GM23248 (cell line): ENCODE measurements around the gene PGBD1. TPM values are rescaled to one million over a fixed set of nuclear protein-coding genes. Genes with fewer than 3 reads are reported as not detected.
"Not testable (repeated sequence)": the region's sequence is repeated elsewhere in the genome, so short reads cannot be mapped to it uniquely, and the experiment has no call there.

ENCODE experiments used
- DNase-seq: peaks from one replicate; pipeline ENCODE4 v3.0.0-alpha.2; 2015
- H2AFZ ChIP-seq: fragments of 200-600 bp; sonication (generic); 2 replicates; pipeline ENCODE4 v1.6.1; 2016; ENCODE audit warnings: antibody characterized with exemption
- H3F3A ChIP-seq: fragments of 200-600 bp; sonication (generic); 2 replicates; pipeline ENCODE4 v1.6.1; 2016; ENCODE audit warnings: mild to moderate bottlenecking, antibody characterized with exemption, mixed run types; ENCODE audit not compliant: insufficient read depth
- H3K27ac ChIP-seq: fragments of 200-600 bp; sonication (generic); 2 replicates; pipeline ENCODE4 v1.5.1; 2016; ENCODE audit warnings: mild to moderate bottlenecking
- H3K27me3 ChIP-seq: fragments of 200-600 bp; sonication (generic); replicated peaks from 2 replicates; pipeline ENCODE4 v1.6.1; 2016; ENCODE audit warnings: mild to moderate bottlenecking; ENCODE audit not compliant: insufficient read depth
- H3K36me3 ChIP-seq: fragments of 200-600 bp; sonication (generic); 2 replicates; pipeline ENCODE4 v1.6.1; 2016; ENCODE audit warnings: low read depth, mild to moderate bottlenecking
- H3K4me1 ChIP-seq: fragments of 200-600 bp; sonication (generic); 2 replicates; pipeline ENCODE4 v1.6.1; 2016; ENCODE audit warnings: mild to moderate bottlenecking; ENCODE audit not compliant: insufficient read depth
- H3K4me2 ChIP-seq: fragments of 200-600 bp; sonication (generic); one replicate; pipeline ENCODE4 v1.6.1; 2016; ENCODE audit warnings: mild to moderate bottlenecking; ENCODE audit not compliant: unreplicated experiment
- H3K4me3 ChIP-seq: fragments of 200-600 bp; sonication (generic); 2 replicates; pipeline ENCODE4 v1.5.1; 2016; ENCODE audit warnings: mild to moderate bottlenecking
- H3K79me2 ChIP-seq: fragments of 200-600 bp; sonication (generic); 2 replicates; pipeline ENCODE4 v1.6.1; 2016; ENCODE audit warnings: mild to moderate bottlenecking; ENCODE audit not compliant: insufficient read depth
- H3K9ac ChIP-seq: fragments of 200-600 bp; sonication (generic); 2 replicates; pipeline ENCODE4 v1.6.1; 2016; ENCODE audit warnings: mild to moderate bottlenecking
- H3K9me2 ChIP-seq: fragments of 200-600 bp; sonication (generic); 2 replicates; pipeline ENCODE4 v1.6.1; 2016; ENCODE audit warnings: mixed run types, mild to moderate bottlenecking, moderate library complexity; ENCODE audit not compliant: insufficient read depth
- H3K9me3 ChIP-seq: fragments of 200-600 bp; sonication (generic); one replicate; pipeline ENCODE4 v1.6.1; 2017; ENCODE audit warnings: low read depth
- H4K20me1 ChIP-seq: fragments of 200-600 bp; sonication (generic); 2 replicates; pipeline ENCODE4 v1.6.0; 2016; ENCODE audit not compliant: insufficient read depth
- EZH2 ChIP-seq: fragments of 200-600 bp; sonication (generic); IDR thresholded peaks from 2 replicates; pipeline ENCODE4 v1.6.1; 2018; ENCODE audit warnings: antibody characterized with exemption, mild to moderate bottlenecking; ENCODE audit not compliant: insufficient read depth, poor library complexity, severe bottlenecking
- EZH2phosphoT487 ChIP-seq: fragments of 200-600 bp; sonication (generic); IDR thresholded peaks from 2 replicates; pipeline ENCODE4 v1.6.1; 2018; ENCODE audit warnings: antibody characterized with exemption, moderate library complexity, mild to moderate bottlenecking, low read depth; ENCODE audit not compliant: insufficient read depth
- WGBS, 2 experiments: methylation state at CpG; one replicate each; pipeline ENCODE4 v1.1.6; 2015 to 2017; ENCODE audit warnings: low lambda C conversion rate in 2 of 2, low coverage in 1 of 2; ENCODE audit errors: missing lambda C conversion rate in 2 of 2; 5-methylcytosine and 5-hydroxymethylcytosine counted together
- in situ Hi-C: fragments of 300-500 bp; cut with MboI; formaldehyde crosslinking; loops from 2 replicates; pipeline ENCODE4 v1.15.0; 2020
- polyA plus RNA-seq: library from polyadenylated mRNA; unstranded; fragments of >200 nt; fragmentation: Nextera tagmentation; extraction: Ambion mirVana; gene quantifications from 2 replicates; pipeline ENCODE4 v1.2.1, GENCODE V29; 2016
- total RNA-seq: library from RNA; depleted of rRNA; stranded (reverse); fragments of >200 nt; shearing (Covaris generic); gene quantifications from 2 replicates; pipeline ENCODE4 v1.2.3, GENCODE V29; 2014

The PGBD1 gene
- total and polyA plus RNA-seq, 2 experiments from 2014 or later = 5.0 to 6.7 TPM

GRCh38 chr6:28312939-28313338, 31.6 kb downstream of the PGBD1 start:
- H3K4me3 ChIP-seq = no peak overlapping the region
- H3K9ac ChIP-seq = no peak overlapping the region
- no peak for TF ChIP-seq EZH2phosphoT487
- no peak for TF ChIP-seq EZH2
- H4K20me1 ChIP-seq = no peaks in the 10 kb centered on the region
- H3K9me3 ChIP-seq = no peaks in the 10 kb centered on the region
- in situ Hi-C loops = no loop called here
- H3K4me2 ChIP-seq = no peak overlapping the region
- H3F3A ChIP-seq = peaks cover 5% of the 10 kb centered on the region; the same call in 1 of the 2 replicates
- H3K9me2 ChIP-seq = no peaks in the 10 kb centered on the region
- peaks cover 4% of the 10 kb centered on the region; the same call in 1 of the 2 replicates for H3K4me1 ChIP-seq
- H3K27me3 ChIP-seq = no peaks in the 10 kb centered on the region
- no peak for DNase-seq
- no peak overlapping the region for H3K27ac ChIP-seq
- H3K79me2 ChIP-seq = no peaks in the 10 kb centered on the region
- WGBS, 2 experiments = 92% methylated on average over 23 of the region's 23 CpGs
- no peak overlapping the region for H2AFZ ChIP-seq
- H3K36me3 ChIP-seq = no peaks in the 10 kb centered on the region

GRCh38 chr6:28315628-28316027, 34.3 kb downstream of the PGBD1 start:
- H3F3A ChIP-seq = peaks cover 8% of the 10 kb centered on the region; the same call in 1 of the 2 replicates
- no peak overlapping the region for H3K4me3 ChIP-seq
- no peak overlapping the region for H3K4me2 ChIP-seq
- H2AFZ ChIP-seq = no peak overlapping the region
- no peaks in the 10 kb centered on the region for H3K9me3 ChIP-seq
- no peaks in the 10 kb centered on the region for H4K20me1 ChIP-seq
- no peaks in the 10 kb centered on the region for H3K27me3 ChIP-seq
- TF ChIP-seq EZH2phosphoT487 (no peak), EZH2 (no peak)
- H3K4me1 ChIP-seq = peaks cover 5% of the 10 kb centered on the region; the same call in 1 of the 2 replicates
- in situ Hi-C loops = no loop called here
- H3K9me2 ChIP-seq = no peaks in the 10 kb centered on the region
- H3K79me2 ChIP-seq = no peaks in the 10 kb centered on the region
- DNase-seq = peak; percentile 25
- H3K9ac ChIP-seq = no peak overlapping the region
- WGBS, 2 experiments = 56 to 62% methylated on average over 3 of the region's 3 CpGs
- H3K27ac ChIP-seq = no peak overlapping the region
- H3K36me3 ChIP-seq = no peaks in the 10 kb centered on the region

GRCh38 chr6:28317866-28318265, 36.5 kb downstream of the PGBD1 start:
- H3K4me2 ChIP-seq, H3K27me3 ChIP-seq, in situ Hi-C loops, H3K27ac ChIP-seq, H2AFZ ChIP-seq, H3K9me2 ChIP-seq, H3F3A ChIP-seq, H3K9me3 ChIP-seq, H4K20me1 ChIP-seq, H3K9ac ChIP-seq, H3K4me1 ChIP-seq, H3K4me3 ChIP-seq, H3K79me2 ChIP-seq, H3K36me3 ChIP-seq: not testable (repeated sequence)
- peak; percentile 27 for DNase-seq
- 78 to 79% methylated on average over 8 of the region's 8 CpGs for whole genome bisulfite sequencing, 2 experiments

- Histone ChIP-seq H3K4me3 (no peak overlapping the region), H3K9me2 (no peaks in the 10 kb centered on the region), H3F3A (peaks cover 6% of the 10 kb centered on the region; the same call in 1 of the 2 replicates), H3K9me3 (no peaks in the 10 kb centered on the region), H3K79me2 (no peaks in the 10 kb centered on the region), H3K27ac (no peak overlapping the region), H3K4me1 (peaks cover 3% of the 10 kb centered on the region; the same call in 1 of the 2 replicates), H3K4me2 (no peak overlapping the region), H3K36me3 (no peaks in the 10 kb centered on the region), H4K20me1 (no peaks in the 10 kb centered on the region), H3K9ac (no peak overlapping the region), H2AFZ (no peak overlapping the region), H3K27me3 (no peaks in the 10 kb centered on the region)
- WGBS, 2 experiments = 54 to 58% methylated on average over 3 of the region's 3 CpGs
- no peak for DNase-seq
- in situ Hi-C loops = no loop called here
- no peak for TF ChIP-seq EZH2phosphoT487
- TF ChIP-seq EZH2 = no peak
Measured at GRCh38 chr6:28322661-28323060, 41.3 kb downstream of the PGBD1 start.

GRCh38 chr6:28323813-28324424, 42.5 kb downstream of the PGBD1 start:
- H3K36me3 ChIP-seq = no peaks in the 10 kb centered on the region
- no peak overlapping the region for H3K4me3 ChIP-seq
- no peak overlapping the region for H2AFZ ChIP-seq
- no peak overlapping the region for H3K9ac ChIP-seq
- no peaks in the 10 kb centered on the region for H4K20me1 ChIP-seq
- TF ChIP-seq EZH2phosphoT487 (no peak), EZH2 (no peak)
- no peak overlapping the region for H3K4me2 ChIP-seq
- in situ Hi-C loops = no loop called here
- H3K9me2 ChIP-seq = no peaks in the 10 kb centered on the region
- WGBS, 2 experiments = 77 to 81% methylated on average over 1 of the region's 1 CpG
- no peak for DNase-seq
- no peaks in the 10 kb centered on the region for H3K27me3 ChIP-seq
- H3K4me1 ChIP-seq = no peaks in the 10 kb centered on the region
- H3K9me3 ChIP-seq = no peaks in the 10 kb centered on the region
- H3F3A ChIP-seq = no peaks in the 10 kb centered on the region
- no peak overlapping the region for H3K27ac ChIP-seq
- H3K79me2 ChIP-seq = no peaks in the 10 kb centered on the region
